BLaER1 (cell line): ENCODE measurements around the gene PPME1.

Experiments
- H3K27ac ChIP-seq: shearing (Covaris generic); formaldehyde crosslinking; 2 replicates; pipeline ENCODE4 v1.8.1; 2022
- H3K27me3 ChIP-seq: shearing (Covaris generic); formaldehyde crosslinking; 2 replicates; pipeline ENCODE4 v1.8.1; 2022
- H3K36me3 ChIP-seq: shearing (Covaris generic); formaldehyde crosslinking; 2 replicates; pipeline ENCODE4 v1.8.1; 2022
- H3K4me1 ChIP-seq: shearing (Covaris generic); formaldehyde crosslinking; 2 replicates; pipeline ENCODE4 v1.8.1; 2022
- H3K4me2 ChIP-seq: shearing (Covaris generic); formaldehyde crosslinking; 2 replicates; pipeline ENCODE4 v1.8.1; 2022
- H3K4me3 ChIP-seq: shearing (Covaris generic); formaldehyde crosslinking; 2 replicates; pipeline ENCODE4 v1.8.1; 2022
- H3K9ac ChIP-seq: shearing (Covaris generic); formaldehyde crosslinking; 2 replicates; pipeline ENCODE4 v1.8.1; 2022
- H3K9me3 ChIP-seq: shearing (Covaris generic); formaldehyde crosslinking; 2 replicates; pipeline ENCODE4 v1.8.1; 2022
- H4K20me1 ChIP-seq: shearing (Covaris generic); formaldehyde crosslinking; 2 replicates; pipeline ENCODE4 v1.8.1; 2022
- Cebpa-rat ChIP-seq: shearing (Covaris generic); IDR thresholded peaks from 2 replicates; pipeline ENCODE4 v1.8.1; 2022

PPME1 gene

GRCh38 chr11:74159642-74160041, 11.4 kb upstream of the PPME1 start:
- no peaks in the 10 kb centered on the region for H4K20me1 ChIP-seq
- no peak overlapping the region for H3K27ac ChIP-seq
- no peak overlapping the region for H3K9ac ChIP-seq
- H3K4me3 ChIP-seq, result no peak overlapping the region
- TF ChIP-seq Cebpa-rat, result no peak
- no peak overlapping the region for H3K4me2 ChIP-seq
- peaks cover 71% of the 10 kb centered on the region for H3K36me3 ChIP-seq
- H3K4me1 ChIP-seq, result no peaks in the 10 kb centered on the region
- no peaks in the 10 kb centered on the region for H3K27me3 ChIP-seq
- H3K9me3 ChIP-seq, result no peaks in the 10 kb centered on the region

- Histone ChIP-seq H3K27me3 (no peaks in the 10 kb centered on the region), H3K36me3 (peaks cover 78% of the 10 kb centered on the region), H3K27ac (no peak overlapping the region), H3K9me3 (no peaks in the 10 kb centered on the region), H3K4me3 (no peak overlapping the region), H3K4me2 (no peak overlapping the region), H3K4me1 (no peaks in the 10 kb centered on the region), H3K9ac (no peak overlapping the region), H4K20me1 (no peaks in the 10 kb centered on the region)
- no peak for TF ChIP-seq Cebpa-rat
These were observed 8.2 kb upstream of the PPME1 start for GRCh38 chr11:74162681-74163467.

- no peaks in the 10 kb centered on the region for H3K9me3 ChIP-seq
- peak overlapping the region; percentile 86 for H3K4me2 ChIP-seq
- H3K27me3 ChIP-seq, result no peaks in the 10 kb centered on the region
- peaks cover 49% of the 10 kb centered on the region for H3K36me3 ChIP-seq
- no peak for TF ChIP-seq Cebpa-rat
- no peak overlapping the region for H3K9ac ChIP-seq
- H4K20me1 ChIP-seq, result peaks cover 7% of the 10 kb centered on the region; the same call in 1 of the 2 replicates
- H3K4me1 ChIP-seq, result peaks cover 41% of the 10 kb centered on the region
- no peak overlapping the region for H3K4me3 ChIP-seq
- no peak overlapping the region for H3K27ac ChIP-seq
These were observed 2.3 kb upstream of the PPME1 start for GRCh38 chr11:74168838-74169237.

GRCh38 chr11:74169738-74170458, 1.2 kb upstream of the PPME1 start:
- H3K27ac ChIP-seq, result peak overlapping the region; percentile 78
- peak overlapping the region; percentile 81 for H3K4me3 ChIP-seq
- peaks cover 41% of the 10 kb centered on the region for H3K36me3 ChIP-seq
- peak overlapping the region; percentile 86 for H3K4me2 ChIP-seq
- no peaks in the 10 kb centered on the region for H3K9me3 ChIP-seq
- no peaks in the 10 kb centered on the region for H3K27me3 ChIP-seq
- no peak for TF ChIP-seq Cebpa-rat
- peaks cover 45% of the 10 kb centered on the region for H3K4me1 ChIP-seq
- peaks cover 7% of the 10 kb centered on the region; the same call in 1 of the 2 replicates for H4K20me1 ChIP-seq
- H3K9ac ChIP-seq, result peak overlapping the region; percentile 83

GRCh38 chr11:74171630-74171968, 510 bp downstream of the PPME1 start:
- no peak for TF ChIP-seq Cebpa-rat
- Histone ChIP-seq H3K4me3 (peak overlapping the region; percentile 81), H3K9me3 (no peaks in the 10 kb centered on the region), H4K20me1 (peaks cover 19% of the 10 kb centered on the region; the same call in 1 of the 2 replicates), H3K4me2 (peak overlapping the region; percentile 91), H3K4me1 (peaks cover 45% of the 10 kb centered on the region), H3K27me3 (no peaks in the 10 kb centered on the region), H3K36me3 (peaks cover 33% of the 10 kb centered on the region), H3K9ac (peak overlapping the region; percentile 83), H3K27ac (peak overlapping the region; percentile 74)

- peak overlapping the region; percentile 81 for H3K4me3 ChIP-seq
- peaks cover 45% of the 10 kb centered on the region for H3K4me1 ChIP-seq
- TF ChIP-seq Cebpa-rat, result no peak
- peak overlapping the region; percentile 83 for H3K9ac ChIP-seq
- H3K27ac ChIP-seq, result peak overlapping the region; percentile 74
- peak overlapping the region; percentile 91 for H3K4me2 ChIP-seq
- H4K20me1 ChIP-seq, result peaks cover 23% of the 10 kb centered on the region; the same call in 1 of the 2 replicates
- no peaks in the 10 kb centered on the region for H3K27me3 ChIP-seq
- H3K9me3 ChIP-seq, result no peaks in the 10 kb centered on the region
- H3K36me3 ChIP-seq, result peaks cover 31% of the 10 kb centered on the region; the same call in 1 of the 2 replicates
These were observed 908 bp downstream of the PPME1 start for GRCh38 chr11:74171997-74172396.

GRCh38 chr11:74175920-74176319, 4.8 kb downstream of the PPME1 start:
- no peaks in the 10 kb centered on the region for H3K9me3 ChIP-seq
- TF ChIP-seq Cebpa-rat, result no peak
- H3K4me3 ChIP-seq, result no peak overlapping the region
- peaks cover 35% of the 10 kb centered on the region for H3K36me3 ChIP-seq
- no peak overlapping the region for H3K9ac ChIP-seq
- no peak overlapping the region for H3K27ac ChIP-seq
- H3K27me3 ChIP-seq, result no peaks in the 10 kb centered on the region
- H4K20me1 ChIP-seq, result peaks cover 56% of the 10 kb centered on the region
- peaks cover 25% of the 10 kb centered on the region for H3K4me1 ChIP-seq
- H3K4me2 ChIP-seq, result no peak overlapping the region

- H4K20me1 ChIP-seq, result peaks cover 65% of the 10 kb centered on the region
These were observed 8.4 kb downstream of the PPME1 start for GRCh38 chr11:74179234-74180052.

GRCh38 chr11:74182635-74183034, 11.5 kb downstream of the PPME1 start:
- TF ChIP-seq Cebpa-rat, result no peak
- Histone ChIP-seq H3K4me3 (no peak overlapping the region), H3K36me3 (peaks cover 45% of the 10 kb centered on the region), H3K9me3 (no peaks in the 10 kb centered on the region), H3K4me1 (no peaks in the 10 kb centered on the region), H3K27me3 (no peaks in the 10 kb centered on the region), H3K4me2 (no peak overlapping the region), H3K27ac (no peak overlapping the region), H3K9ac (no peak overlapping the region), H4K20me1 (peaks cover 48% of the 10 kb centered on the region)

More at GRCh38 chr11:74179234-74180052, 8.4 kb downstream of the PPME1 start:
- no peak overlapping the region for H3K9ac ChIP-seq
- H3K4me1 ChIP-seq, result no peaks in the 10 kb centered on the region
- no peak overlapping the region for H3K27ac ChIP-seq
- no peak overlapping the region for H3K4me2 ChIP-seq
- H3K27me3 ChIP-seq, result no peaks in the 10 kb centered on the region
- peaks cover 42% of the 10 kb centered on the region for H3K36me3 ChIP-seq
- TF ChIP-seq Cebpa-rat, result no peak
- H3K4me3 ChIP-seq, result no peak overlapping the region
- no peaks in the 10 kb centered on the region for H3K9me3 ChIP-seq
